DOHH2 (cell line): Measurements from ENCODE around the gene CHST3.

Experiments used
- H3F3A ChIP-seq: fragments of 200-600 bp; sonication (generic), shearing (Covaris generic); 2 replicates; pipeline ENCODE4 v1.6.0; 2016; ENCODE audit warnings: antibody characterized with exemption, mild to moderate bottlenecking; ENCODE audit not compliant: control insufficient read depth, insufficient read depth
- H3K27ac ChIP-seq: fragments of 200-600 bp; sonication (generic); 2 replicates; pipeline ENCODE4 v1.5.1; 2014; ENCODE audit warnings: low read depth, mild to moderate bottlenecking, low read length, moderate library complexity
- H3K27me3 ChIP-seq: fragments of 200-600 bp; sonication (generic); 2 replicates; pipeline ENCODE4 v1.6.1; 2014; ENCODE audit warnings: mild to moderate bottlenecking, low read length, mixed read lengths; ENCODE audit not compliant: control insufficient read depth
- H3K36me3 ChIP-seq: fragments of 200-600 bp; sonication (generic); 2 replicates; pipeline ENCODE4 v1.6.1; 2014; ENCODE audit warnings: mild to moderate bottlenecking, low read length, moderate library complexity, mixed read lengths; ENCODE audit not compliant: control insufficient read depth
- H3K4me1 ChIP-seq: fragments of 200-600 bp; sonication (generic); 2 replicates; pipeline ENCODE4 v1.6.1; 2014; ENCODE audit warnings: mild to moderate bottlenecking, low read length, mixed read lengths; ENCODE audit not compliant: control insufficient read depth
- H3K4me2 ChIP-seq: fragments of 200-600 bp; sonication (generic); 2 replicates; pipeline ENCODE4 v1.6.0; 2014; ENCODE audit warnings: mild to moderate bottlenecking, low read length, moderate library complexity
- H3K4me3 ChIP-seq: fragments of 200-600 bp; sonication (generic); 2 replicates; pipeline ENCODE4 v1.5.1; 2014; ENCODE audit warnings: mild to moderate bottlenecking, low read length, mixed read lengths
- H3K79me2 ChIP-seq: fragments of 200-600 bp; sonication (generic); 2 replicates; pipeline ENCODE4 v1.6.1; 2014; ENCODE audit warnings: mild to moderate bottlenecking, low read length, mixed read lengths; ENCODE audit not compliant: control insufficient read depth
- H3K9me2 ChIP-seq: fragments of 200-600 bp; sonication (generic); replicated peaks from 2 replicates; pipeline ENCODE4 v1.6.1; 2014; ENCODE audit warnings: mild to moderate bottlenecking, low read length, mixed read lengths; ENCODE audit not compliant: control insufficient read depth
- H3K9me3 ChIP-seq: fragments of 200-600 bp; sonication (generic); 2 replicates; pipeline ENCODE4 v1.6.1; 2014; ENCODE audit warnings: antibody characterized with exemption, low read length, mixed read lengths; ENCODE audit not compliant: control insufficient read depth, insufficient read depth
- H4K20me1 ChIP-seq: fragments of 200-600 bp; sonication (generic); 2 replicates; pipeline ENCODE4 v1.6.0; 2014; ENCODE audit warnings: low read depth, mild to moderate bottlenecking, antibody characterized with exemption, low read length, moderate library complexity; ENCODE audit not compliant: control insufficient read depth, insufficient read depth
- CTCF ChIP-seq: fragments of 200-600 bp; sonication (generic); IDR thresholded peaks from one replicate; pipeline ENCODE4 v1.5.1; 2014; ENCODE audit warnings: antibody characterized with exemption, mild to moderate bottlenecking, low read depth, low read length; ENCODE audit not compliant: poor library complexity, severe bottlenecking
- EZH2phosphoT487 ChIP-seq: fragments of 200-600 bp; sonication (generic); IDR thresholded peaks from 2 replicates; pipeline ENCODE4 v1.6.1; 2017; ENCODE audit warnings: borderline replicate concordance, mild to moderate bottlenecking, antibody characterized with exemption, low read length, moderate library complexity, mixed read lengths

The CHST3 gene

GRCh38 chr10:72049472-72049871 lies 85.3 kb downstream of the CHST3 start:
- no peaks in the 10 kb centered on the region for H3K79me2 ChIP-seq
- no peak for TF ChIP-seq EZH2phosphoT487
- TF ChIP-seq CTCF: no peak
- no peaks in the 10 kb centered on the region for H3F3A ChIP-seq
- H3K4me1 ChIP-seq: no peaks in the 10 kb centered on the region
- H3K36me3 ChIP-seq: no peaks in the 10 kb centered on the region
- no peaks in the 10 kb centered on the region for H3K9me3 ChIP-seq
- H3K27ac ChIP-seq: no peak overlapping the region
- H3K4me3 ChIP-seq: no peak overlapping the region
- no peak overlapping the region for H3K4me2 ChIP-seq
- H3K27me3 ChIP-seq: peaks cover 4% of the 10 kb centered on the region
- no peaks in the 10 kb centered on the region for H4K20me1 ChIP-seq
- H3K9me2 ChIP-seq: no peaks in the 10 kb centered on the region

DNA sequence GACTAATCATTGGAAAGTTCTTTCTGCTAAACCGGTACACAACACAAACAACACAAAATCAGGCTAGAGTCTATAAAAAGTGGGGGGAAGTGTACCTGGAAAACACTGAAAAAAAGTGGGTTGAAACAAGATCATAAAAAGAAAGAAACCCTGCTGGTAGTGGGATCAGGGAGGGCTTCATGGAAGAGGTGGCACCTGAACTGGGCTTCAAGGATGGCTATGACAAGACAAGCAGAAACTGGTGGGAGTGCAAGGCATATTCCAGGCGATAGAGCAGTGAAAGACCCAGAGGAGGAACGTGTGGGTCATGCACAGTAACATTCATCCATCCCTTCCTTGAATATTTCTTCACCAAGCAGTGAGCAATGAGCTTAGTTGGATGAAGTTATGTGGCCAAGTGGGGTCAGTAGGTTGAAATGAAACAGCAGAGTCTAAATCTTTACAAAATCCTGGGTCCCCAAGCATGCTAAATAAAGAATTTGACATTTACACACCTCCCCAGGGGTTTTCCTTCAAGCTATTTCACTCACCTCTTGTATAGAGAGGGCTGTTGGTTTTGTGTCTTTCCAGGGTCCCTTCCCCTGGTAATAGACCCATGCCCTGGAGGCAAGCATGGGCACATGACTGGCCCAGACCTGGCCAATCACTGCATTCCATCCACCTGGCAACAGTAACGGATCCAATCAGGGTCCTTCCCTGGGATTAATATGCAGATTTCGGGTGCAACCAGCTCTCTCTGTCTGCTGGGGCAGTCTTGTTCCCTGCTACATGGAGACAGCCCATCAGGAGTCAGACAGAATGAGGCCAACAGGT lies 86.0 kb downstream of the CHST3 start:
- no peaks in the 10 kb centered on the region for H3K36me3 ChIP-seq
- no peaks in the 10 kb centered on the region for H3K4me1 ChIP-seq
- H3K27me3 ChIP-seq: peaks cover 9% of the 10 kb centered on the region
- H3K27ac ChIP-seq: no peak overlapping the region
- H3K9me2 ChIP-seq: no peaks in the 10 kb centered on the region
- TF ChIP-seq EZH2phosphoT487 (no peak), CTCF (no peak)
- no peaks in the 10 kb centered on the region for H3K79me2 ChIP-seq
- H3K4me3 ChIP-seq: no peak overlapping the region
- no peaks in the 10 kb centered on the region for H4K20me1 ChIP-seq
- no peak overlapping the region for H3K4me2 ChIP-seq
- H3K9me3 ChIP-seq: no peaks in the 10 kb centered on the region
- no peaks in the 10 kb centered on the region for H3F3A ChIP-seq

DNA sequence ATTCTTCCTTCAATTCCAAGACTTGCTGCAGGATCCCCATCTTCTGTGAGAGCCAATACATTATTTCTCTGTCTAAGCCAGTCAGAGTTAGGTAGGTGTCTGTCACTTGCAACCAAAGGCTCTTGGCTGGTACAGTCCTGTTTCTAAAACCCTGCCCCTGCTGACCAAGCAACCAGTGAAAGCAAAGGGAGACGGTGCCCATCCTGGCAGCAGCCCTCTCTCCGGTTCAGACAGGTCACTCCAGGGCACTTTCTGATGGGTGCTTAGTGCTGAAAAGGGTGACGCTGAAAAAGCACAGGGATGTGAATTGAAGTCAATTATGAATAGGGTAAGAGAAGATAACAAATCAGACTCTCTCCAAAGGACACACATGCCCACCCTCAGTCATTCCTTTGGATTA lies 86.7 kb downstream of the CHST3 start:
- Histone ChIP-seq H3K27ac (no peak overlapping the region), H3K9me2 (no peaks in the 10 kb centered on the region), H4K20me1 (no peaks in the 10 kb centered on the region)

More for the DNA sequence above, 86.7 kb downstream of the CHST3 start:
- Histone ChIP-seq H3K36me3 (no peaks in the 10 kb centered on the region), H3F3A (no peaks in the 10 kb centered on the region), H3K4me1 (no peaks in the 10 kb centered on the region), H3K79me2 (no peaks in the 10 kb centered on the region), H3K4me2 (no peak overlapping the region), H3K9me3 (no peaks in the 10 kb centered on the region), H3K4me3 (no peak overlapping the region), H3K27me3 (peaks cover 10% of the 10 kb centered on the region)
- TF ChIP-seq EZH2phosphoT487: no peak
- TF ChIP-seq CTCF: no peak
